H1 (cell line): ENCODE results near the gene SPIRE1. TPM values are rescaled to one million over a fixed set of nuclear protein-coding genes. Genes with fewer than 3 reads are reported as not detected.

Experiments used
- CTCF ChIA-PET: fragments of 300-600 bp; sonication (Branson Sonifier 250); formaldehyde crosslinking; loops from one replicate; lab custom pipeline; 2021; ENCODE audit not compliant: partially characterized antibody; lab: Charles Lee
- POLR2A ChIA-PET: fragments of 300-600 bp; sonication (Branson Sonifier 250); formaldehyde crosslinking; loops from one replicate; lab custom pipeline; 2021; ENCODE audit warnings: inconsistent platforms; ENCODE audit not compliant: partially characterized antibody; lab: Charles Lee
- DNase-seq, 2 experiments: peaks; one replicate each; pipeline versions ENCODE4 v3.0.0 to v3.0.0-alpha.2; 2010 to 2022; ENCODE audit warnings: low spot score in 2 of 2, low read depth in 1 of 2, mixed read lengths in 1 of 2
- FAIRE-seq: peaks from 2 replicates; lab custom pipeline; 2011; peaks lifted over from hg19 to GRCh38; lab: Jason Lieb, UNC
- H2AFZ ChIP-seq: 2 replicates; pipeline ENCODE4 v1.8.1; 2012; ENCODE audit warnings: low read length, inconsistent platforms
- H2AK5ac ChIP-seq: 2 replicates; pipeline ENCODE4 v1.6.1; 2013; ENCODE audit warnings: low read depth, low read length
- H2BK120ac ChIP-seq: replicated peaks from 2 replicates; pipeline ENCODE3; 2013; ENCODE audit warnings: low read depth, low read length, inconsistent platforms
- H2BK12ac ChIP-seq: 2 replicates; pipeline ENCODE4 v1.6.1; 2013; ENCODE audit warnings: low read depth, low read length
- H2BK15ac ChIP-seq: 2 replicates; pipeline ENCODE4 v1.6.1; 2013; ENCODE audit warnings: low read length
- H2BK20ac ChIP-seq: 2 replicates; pipeline ENCODE4 v1.6.1; 2013; ENCODE audit warnings: low read length
- H2BK5ac ChIP-seq: 2 replicates; pipeline ENCODE4 v1.6.1; 2013; ENCODE audit warnings: low read depth, low read length
- H3K14ac ChIP-seq: 2 replicates; pipeline ENCODE4 v1.6.1; 2013; ENCODE audit warnings: inconsistent platforms; ENCODE audit not compliant: insufficient read length
- H3K18ac ChIP-seq: 2 replicates; pipeline ENCODE4 v1.6.1; 2013; ENCODE audit warnings: low read length; ENCODE audit errors: extremely low read depth
- H3K23ac ChIP-seq: 2 replicates; pipeline ENCODE4 v1.6.1; 2013; ENCODE audit warnings: inconsistent platforms; ENCODE audit not compliant: insufficient read length
- H3K23me2 ChIP-seq: 2 replicates; pipeline ENCODE4 v1.6.1; 2013; ENCODE audit warnings: low read depth, low read length
- H3K27ac ChIP-seq: 2 replicates; pipeline ENCODE4 v1.6.1; 2011; ENCODE audit warnings: low read depth, low read length, inconsistent platforms
- H3K27me3 ChIP-seq, 4 experiments: replicated peaks in 1 of 4; 1 replicate in 1 of 4; 2 replicates in 3 of 4; pipeline versions ENCODE4 v1.6.1 to v1.8.1; 2011 to 2013; ENCODE audit warnings: low read length in 3 of 4, mild to moderate bottlenecking in 3 of 4, inconsistent platforms in 2 of 4, mixed read lengths in 2 of 4, moderate library complexity in 1 of 4; ENCODE audit not compliant: control insufficient read depth in 3 of 4, insufficient read depth in 3 of 4; ENCODE audit errors: extremely low read depth in 1 of 4
- H3K36me3 ChIP-seq, 4 experiments: 2 replicates each; pipeline versions ENCODE4 v1.6.1 to v1.8.1; 2011 to 2013; ENCODE audit warnings: mild to moderate bottlenecking in 4 of 4, low read length in 3 of 4, moderate library complexity in 2 of 4, control low read depth in 1 of 4, inconsistent platforms in 1 of 4; ENCODE audit not compliant: insufficient read depth in 4 of 4, control insufficient read depth in 2 of 4
- H3K4ac ChIP-seq: replicated peaks from 2 replicates; pipeline ENCODE3; 2013; ENCODE audit warnings: low read length, low read depth, mixed read lengths, inconsistent platforms; ENCODE audit not compliant: insufficient read length
- H3K4me1 ChIP-seq, 4 experiments: replicated peaks in 1 of 4; 1 replicate in 1 of 4; 2 replicates in 3 of 4; pipeline versions ENCODE4 v1.6.1 to v1.8.1; 2011 to 2013; ENCODE audit warnings: low read length in 3 of 4, inconsistent platforms in 2 of 4, mixed read lengths in 1 of 4; ENCODE audit not compliant: insufficient read depth in 4 of 4, control insufficient read depth in 3 of 4
- H3K4me2 ChIP-seq, 2 experiments: 2 replicates each; pipeline versions ENCODE4 v1.6.1 to v1.8.1; 2011 to 2013; ENCODE audit warnings: low read depth in 2 of 2, low read length in 2 of 2, control low read depth in 1 of 2, inconsistent platforms in 1 of 2, mild to moderate bottlenecking in 1 of 2; ENCODE audit not compliant: insufficient read depth in 1 of 2
- H3K4me3 ChIP-seq, 4 experiments: fragments of 200-600, 300-600 bp in 1 of 4; sonication (generic), shearing (Covaris generic), sonication (Bioruptor Twin) in 1 of 4; 2 replicates each; pipeline versions ENCODE4 v1.5.1 to v1.8.1; 2011 to 2016; ENCODE audit warnings: low read length in 4 of 4, low read depth in 3 of 4, control low read depth in 2 of 4, inconsistent platforms in 2 of 4, mild to moderate bottlenecking in 2 of 4, mixed read lengths in 1 of 4, moderate library complexity in 1 of 4; ENCODE audit not compliant: insufficient read depth in 2 of 4; ENCODE audit errors: extremely low read depth in 1 of 4
- H3K56ac ChIP-seq: replicated peaks from 2 replicates; pipeline ENCODE3; 2013; ENCODE audit warnings: low read depth, mild to moderate bottlenecking, mixed read lengths, low read length, inconsistent platforms; ENCODE audit not compliant: insufficient read length
- H3K79me1 ChIP-seq: 2 replicates; pipeline ENCODE4 v1.6.1; 2013; ENCODE audit warnings: low read depth, low read length, control low read depth
- H3K79me2 ChIP-seq, 2 experiments: 2 replicates each; pipeline versions ENCODE4 v1.6.1 to v1.8.1; 2012 to 2013; ENCODE audit warnings: low read length in 2 of 2, mild to moderate bottlenecking in 2 of 2, inconsistent platforms in 1 of 2; ENCODE audit not compliant: insufficient read depth in 2 of 2, control insufficient read depth in 1 of 2
- H3K9ac ChIP-seq, 4 experiments: replicated peaks in 1 of 4; 1 replicate in 1 of 4; 2 replicates in 3 of 4; pipeline versions ENCODE4 v1.6.1 to v1.8.1; 2011 to 2013; ENCODE audit warnings: low read depth in 3 of 4, low read length in 3 of 4, control low read depth in 2 of 4, mild to moderate bottlenecking in 2 of 4, moderate library complexity in 2 of 4, inconsistent platforms in 1 of 4; ENCODE audit errors: extremely low read depth in 1 of 4
- H3K9me3 ChIP-seq, 2 experiments: 2 replicates each; pipeline versions ENCODE4 v1.6.1 to v1.8.1; 2012 to 2013; ENCODE audit warnings: mild to moderate bottlenecking in 2 of 2, moderate library complexity in 2 of 2, control low read depth in 1 of 2, inconsistent platforms in 1 of 2, low read depth in 1 of 2, low read length in 1 of 2, mixed read lengths in 1 of 2; ENCODE audit not compliant: insufficient read depth in 2 of 2
- H4K20me1 ChIP-seq, 2 experiments: replicated peaks in 1 of 2; 2 replicates each; pipeline versions ENCODE3 to v1.8.1; 2011 to 2013; ENCODE audit warnings: inconsistent platforms in 2 of 2, low read length in 2 of 2, mild to moderate bottlenecking in 1 of 2; ENCODE audit not compliant: insufficient read depth in 2 of 2, control insufficient read depth in 1 of 2
- H4K5ac ChIP-seq: 2 replicates; pipeline ENCODE4 v1.6.1; 2013; ENCODE audit warnings: low read length, low read depth, mixed read lengths, inconsistent platforms; ENCODE audit not compliant: insufficient read length
- H4K8ac ChIP-seq: 2 replicates; pipeline ENCODE4 v1.8.0; 2013; ENCODE audit warnings: mild to moderate bottlenecking, moderate library complexity, low read length, inconsistent platforms; ENCODE audit not compliant: insufficient read depth; ENCODE audit errors: extremely low read depth
- H4K91ac ChIP-seq: replicated peaks from 2 replicates; pipeline ENCODE3; 2013; ENCODE audit warnings: low read length, mixed read lengths, inconsistent platforms; ENCODE audit not compliant: insufficient read length
- CHD1 ChIP-seq: IDR thresholded peaks from 2 replicates; pipeline ENCODE4 v1.6.1; 2012; ENCODE audit warnings: low read depth, low read length, improper control_type of control experiment
- CTCF ChIP-seq, 3 experiments: IDR thresholded peaks; 1 replicate in 2 of 3; 2 replicates in 1 of 3; pipeline versions ENCODE4 v1.5.1 to v1.6.1; 2011; ENCODE audit warnings: low read length in 3 of 3, mild to moderate bottlenecking in 3 of 3, inconsistent platforms in 2 of 3, low read depth in 1 of 3, moderate library complexity in 1 of 3; ENCODE audit not compliant: insufficient read depth in 1 of 3; ENCODE audit errors: control extremely low read depth in 1 of 3
- EZH2 ChIP-seq: fragments of 200-600 bp; sonication (generic); IDR thresholded peaks from 2 replicates; pipeline ENCODE4 v1.7.1; 2012; ENCODE audit warnings: low read depth, mild to moderate bottlenecking, moderate library complexity, low read length, inconsistent platforms; ENCODE audit not compliant: severe bottlenecking
- JUND ChIP-seq: IDR thresholded peaks from 2 replicates; pipeline ENCODE4 v1.6.1; 2011; ENCODE audit warnings: mild to moderate bottlenecking, improper control_type of control experiment, low read length
- KDM1A ChIP-seq: fragments of 200-600, 300-600 bp; sonication (generic); IDR thresholded peaks from 2 replicates; pipeline ENCODE4 v1.7.1; 2016; ENCODE audit warnings: mild to moderate bottlenecking, low read length, borderline replicate concordance
- MAX ChIP-seq: IDR thresholded peaks from 2 replicates; pipeline ENCODE4 v1.6.1; 2012; ENCODE audit warnings: inconsistent platforms
- RAD21 ChIP-seq, 2 experiments: IDR thresholded peaks in 1 of 2; conservative IDR thresholded peaks in 1 of 2; 2 replicates each; pipeline ENCODE4 v1.6.1; 2011; ENCODE audit warnings: low read depth in 2 of 2, low read length in 2 of 2, improper control_type of control experiment in 1 of 2, inconsistent platforms in 1 of 2, mild to moderate bottlenecking in 1 of 2, moderate library complexity in 1 of 2
- SAP30 ChIP-seq: fragments of 300-600 bp; sonication (generic); IDR thresholded peaks from 2 replicates; pipeline ENCODE4 v1.7.1; 2012; ENCODE audit warnings: low read length, moderate library complexity, mild to moderate bottlenecking, inconsistent platforms; ENCODE audit not compliant: insufficient read depth, insufficient replicate concordance
- TAF7 ChIP-seq: optimal IDR thresholded peaks from 2 replicates; pipeline ENCODE3; 2011; ENCODE audit warnings: low read depth, mild to moderate bottlenecking, inconsistent platforms, low read length, moderate library complexity, borderline replicate concordance
- TCF12 ChIP-seq: IDR thresholded peaks from 2 replicates; pipeline ENCODE4 v1.6.1; 2011; ENCODE audit warnings: low read depth, mild to moderate bottlenecking, low read length
- WGBS, 2 experiments: shearing (Covaris generic) in 1 of 2; methylation state at CpG; one replicate each; pipeline versions ENCODE4 v1.1.6 to v1.1.7; 2013 to 2015; ENCODE audit warnings: low lambda C conversion rate in 2 of 2, mixed read lengths in 2 of 2, inconsistent platforms in 1 of 2, low coverage in 1 of 2, missing lambda C conversion rate in 1 of 2; ENCODE audit not compliant: insufficient replicate concordance in 2 of 2, insufficient coverage in 1 of 2, insufficient read length in 1 of 2; ENCODE audit errors: extremely low coverage in 1 of 2, missing lambda C conversion rate in 1 of 2; 5-methylcytosine and 5-hydroxymethylcytosine counted together
- polyA plus RNA-seq, 7 experiments: library from polyadenylated mRNA; depleted of rRNA in 3 of 7; stranded (reverse) in 5 of 7; unstranded in 2 of 7; fragments of >200 nt in 5 of 7; fragments of 200-250 nt in 2 of 7; gene quantifications; 1 replicate in 5 of 7; 2 replicates in 1 of 7; 4 replicates in 1 of 7; pipeline versions ENCODE4 v1.2.1 to v1.2.3, GENCODE V29; 2011 to 2013; ENCODE audit warnings: missing spikeins in 2 of 7, mixed read lengths in 2 of 7
- total RNA-seq: library from RNA; stranded (reverse); fragmentation: NEBNext Ultra II Directional; extraction: Animal tissue kit (Norgen Biotek cat#: 25700); gene quantifications from 2 replicates; pipeline ENCODE4 v1.2.1, GENCODE V29; 2021

SPIRE1 gene
- total and polyA plus RNA-seq, 2 of the 8 experiments (the other 6 are each of a cell fraction or from before 2014, with no cell fraction given), result 6.0 to 21.5 TPM

- Histone ChIP-seq H3K4ac (no peak overlapping the region), H4K91ac (no peak overlapping the region), H3K27me3 (peaks cover 0 to 2% (median 0%) of the 10 kb centered on the region in 4 experiments; a peak in 1 of 7 replicates), H2BK5ac (no peak overlapping the region), H2AFZ (no peak overlapping the region), H4K8ac (no peak overlapping the region), H2BK120ac (no peak overlapping the region), H3K27ac (no peak overlapping the region), H3K79me2 (no peaks in the 10 kb centered on the region; a peak in 1 of 4 replicates), H3K56ac (no peak overlapping the region), H4K20me1 (peaks cover 0 to 11% of the 10 kb centered on the region in 2 experiments), H3K4me1 (peaks cover 0 to 5% (median 0%) of the 10 kb centered on the region in 4 experiments; a peak in 1 of 7 replicates), H2BK20ac (no peak overlapping the region), H3K9me3 (peaks cover 2 to 4% of the 10 kb centered on the region in 2 experiments; a peak in 3 of 4 replicates), H3K4me3 (no peak overlapping the region), H2AK5ac (no peak overlapping the region), H3K23ac (no peak overlapping the region), H3K14ac (no peak overlapping the region), H3K9ac (no peak overlapping the region), H2BK12ac (no peak overlapping the region), H3K18ac (no peak overlapping the region), H3K23me2 (peaks cover 9% of the 10 kb centered on the region), H2BK15ac (no peak overlapping the region), H4K5ac (no peak overlapping the region), H3K79me1 (no peaks in the 10 kb centered on the region), H3K36me3 (peaks cover 0 to 33% (median 14%) of the 10 kb centered on the region in 4 experiments; a peak in 7 of 8 replicates), H3K4me2 (no peak overlapping the region)
- FAIRE-seq (no peak), DNase-seq (no peak)
- ChIA-PET POLR2A (no interaction called here), CTCF (interaction anchor here (1.5 to 3.1 kb wide), 2 partner anchors 10 to 40 kb away, joined by 4 to 9 read pairs; no protein-coding TSS in a partner anchor)
- WGBS, 2 experiments, result 97% methylated on average over 31 of the region's 31 CpGs; no CpG with 5 or more reads in 1 of the 2 experiments
- TF ChIP-seq CHD1 (no peak), CTCF (IDR thresholded peaks at IDR 0.05; ENCODE audit: control extremely low read depth in 1 of 3, insufficient read depth in 1 of 3, low read depth in 1 of 3, low read length in 3 of 3) (no peak), RAD21 (IDR thresholded peaks at IDR 0.05 in 1 of 2, conservative IDR thresholded peaks at IDR 0.05 in 1 of 2; ENCODE audit: low read depth in 2 of 2, low read length in 2 of 2) (no peak), JUND (no peak), TCF12 (no peak), KDM1A (no peak), EZH2 (no peak), TAF7 (no peak), MAX (no peak), SAP30 (no peak)
Measured at GRCh38 chr18:12432881-12433280, 225.0 kb downstream of the SPIRE1 start.
